H7 (cell line): ENCODE measurements around the gene ANK2. TPM values are rescaled to one million over a fixed set of nuclear protein-coding genes. Genes with fewer than 3 reads are reported as not detected.

Source experiments
- DNase-seq: peaks from one replicate; pipeline ENCODE4 v3.0.0; 2012
- H3K27me3 ChIP-seq: 2 replicates; pipeline ENCODE4 v1.6.0; 2011; ENCODE audit warnings: mild to moderate bottlenecking, low read length; ENCODE audit not compliant: control insufficient read depth, insufficient read depth
- H3K36me3 ChIP-seq: replicated peaks from 2 replicates; pipeline ENCODE4 v1.5.1; 2011; ENCODE audit warnings: low read length; ENCODE audit not compliant: control insufficient read depth, insufficient read depth
- H3K4me3 ChIP-seq: 2 replicates; pipeline ENCODE4 v1.5.1; 2011; ENCODE audit warnings: low read depth, mild to moderate bottlenecking, control low read depth, low read length, moderate library complexity; ENCODE audit not compliant: insufficient read depth
- total RNA-seq: library from RNA; depleted of rRNA; stranded (reverse); fragments of >200 nt; shearing (Covaris generic); gene quantifications from 2 replicates; pipeline ENCODE4 v1.2.3, GENCODE V29; 2014

Gene ANK2
- total RNA-seq, 1 experiment from 2014 or later, result 13.3 TPM

- Histone ChIP-seq H3K4me3 (no peak overlapping the region), H3K27me3 (no peaks in the 10 kb centered on the region), H3K36me3 (no peaks in the 10 kb centered on the region)
- DNase-seq, result peak; percentile 26
Observed at GRCh38 chr4:113407409-113407808, 358.0 kb downstream of the ANK2 start.

- H3K27me3 ChIP-seq, result no peaks in the 10 kb centered on the region
- no peak for DNase-seq
- H3K36me3 ChIP-seq, result no peaks in the 10 kb centered on the region
- H3K4me3 ChIP-seq, result no peak overlapping the region
Observed at GRCh38 chr4:113409181-113409580, 359.7 kb downstream of the ANK2 start.

- Histone ChIP-seq H3K27me3 (no peaks in the 10 kb centered on the region), H3K4me3 (no peak overlapping the region), H3K36me3 (no peaks in the 10 kb centered on the region)
- DNase-seq, result no peak
Observed at GRCh38 chr4:113410686-113411085, 361.2 kb downstream of the ANK2 start.

GRCh38 chr4:113411496-113411938, 362.1 kb downstream of the ANK2 start:
- Histone ChIP-seq H3K36me3 (no peaks in the 10 kb centered on the region), H3K27me3 (no peaks in the 10 kb centered on the region), H3K4me3 (no peak overlapping the region)
- no peak for DNase-seq

GRCh38 chr4:113419631-113420030, 370.2 kb downstream of the ANK2 start:
- no peaks in the 10 kb centered on the region for H3K36me3 ChIP-seq
- no peak overlapping the region for H3K4me3 ChIP-seq
- DNase-seq, result no peak
- H3K27me3 ChIP-seq, result no peaks in the 10 kb centered on the region

GRCh38 chr4:113420938-113421337, 371.5 kb downstream of the ANK2 start:
- no peaks in the 10 kb centered on the region for H3K36me3 ChIP-seq
- H3K4me3 ChIP-seq, result no peak overlapping the region
- no peak for DNase-seq
- H3K27me3 ChIP-seq, result no peaks in the 10 kb centered on the region

- H3K4me3 ChIP-seq, result no peak overlapping the region
- no peaks in the 10 kb centered on the region for H3K36me3 ChIP-seq
- no peak for DNase-seq
- no peaks in the 10 kb centered on the region for H3K27me3 ChIP-seq
Observed at GRCh38 chr4:113423631-113424030, 374.2 kb downstream of the ANK2 start.

GRCh38 chr4:113433116-113433515, 383.7 kb downstream of the ANK2 start:
- H3K27me3 ChIP-seq, result no peaks in the 10 kb centered on the region
- DNase-seq, result no peak
- no peaks in the 10 kb centered on the region for H3K36me3 ChIP-seq
- no peak overlapping the region for H3K4me3 ChIP-seq
